Ovary (tissue), 3 donors: ENCODE measurements around the gene BLID.

Experiments used
- CTCF ChIP-seq, 3 donors: fragments of 450-650 bp in 2 of 3; fragments of 200-600 bp in 1 of 3; IDR thresholded peaks; one replicate each; pipeline versions ENCODE4 v1.5.1 to v1.8.0; 2016 to 2022; ENCODE audit warnings: antibody characterized with exemption in 3 of 3, mild to moderate bottlenecking in 1 of 3
- POLR2A ChIP-seq: fragments of 450-650 bp; IDR thresholded peaks from one replicate; pipeline ENCODE4 v1.6.1; 2017; ENCODE audit warnings: antibody characterized with exemption, mild to moderate bottlenecking, moderate library complexity
- donor health status: DM: no; HTN: no; CAD: no.

- TF ChIP-seq CTCF (IDR thresholded peaks at IDR 0.05) (no peak), POLR2A (no peak)
These were observed 12.7 kb downstream of the BLID start for GRCh38 chr11:122103321-122103720.
